GM18508 (cell line): ENCODE results near the gene SYNGR2.

Source experiments
- ATAC-seq: cut with Tn5 transposase; IDR thresholded peaks from one replicate; pipeline ENCODE4 v1.9.1; 2021; ENCODE audit warnings: moderate number of reproducible peaks; ENCODE audit not compliant: insufficient read depth, unreplicated experiment

The SYNGR2 gene

GRCh38 chr17:78197147-78197832 is 28.9 kb downstream of the SYNGR2 start:
- ATAC-seq, result no peak

- ATAC-seq, result no peak
Measured at GRCh38 chr17:78200451-78200850, 32.1 kb downstream of the SYNGR2 start.

GRCh38 chr17:78202666-78203065 is 34.3 kb downstream of the SYNGR2 start:
- ATAC-seq, result no peak

GRCh38 chr17:78204387-78205123 is 36.2 kb downstream of the SYNGR2 start:
- ATAC-seq, result no peak

GRCh38 chr17:78205124-78205775 is 36.9 kb downstream of the SYNGR2 start:
- ATAC-seq, result no peak

- no peak for ATAC-seq
Measured at GRCh38 chr17:78206298-78206697, 37.9 kb downstream of the SYNGR2 start.

- ATAC-seq, result no peak
Measured at GRCh38 chr17:78208486-78208885, 40.1 kb downstream of the SYNGR2 start.

- ATAC-seq, result no peak
Measured at GRCh38 chr17:78210111-78210510, 41.7 kb downstream of the SYNGR2 start.

- no peak for ATAC-seq
Measured at GRCh38 chr17:78211032-78211431, 42.7 kb downstream of the SYNGR2 start.

GRCh38 chr17:78214016-78214705 is 45.8 kb downstream of the SYNGR2 start, which contains the start of gene BIRC5:
BIRC5 (plus strand) TSS chr17:78214253; CDS start chr17:78214317, 64 bp downstream.
- ATAC-seq, result no peak

GRCh38 chr17:78214706-78215061 is 46.3 kb downstream of the SYNGR2 start:
- ATAC-seq, result no peak

- no peak for ATAC-seq
Measured at GRCh38 chr17:78219396-78220150, 51.2 kb downstream of the SYNGR2 start.
